GM18499 (cell line): ENCODE measurements around the gene MTIF2.
"Not testable (repeated sequence)": the region's sequence is repeated elsewhere in the genome, so short reads cannot be mapped to it uniquely, and the experiment has no call there.

Source experiments
- ATAC-seq: cut with Tn5 transposase; IDR thresholded peaks from one replicate; pipeline ENCODE4 v1.9.1; 2021; ENCODE audit warnings: moderate number of reproducible peaks; ENCODE audit not compliant: insufficient read depth, unreplicated experiment

Gene MTIF2

GRCh38 chr2:55204536-55204935, 64.5 kb downstream of the MTIF2 start:
- no peak for ATAC-seq

GRCh38 chr2:55200416-55200815, 68.6 kb downstream of the MTIF2 start:
- ATAC-seq: no peak

DNA sequence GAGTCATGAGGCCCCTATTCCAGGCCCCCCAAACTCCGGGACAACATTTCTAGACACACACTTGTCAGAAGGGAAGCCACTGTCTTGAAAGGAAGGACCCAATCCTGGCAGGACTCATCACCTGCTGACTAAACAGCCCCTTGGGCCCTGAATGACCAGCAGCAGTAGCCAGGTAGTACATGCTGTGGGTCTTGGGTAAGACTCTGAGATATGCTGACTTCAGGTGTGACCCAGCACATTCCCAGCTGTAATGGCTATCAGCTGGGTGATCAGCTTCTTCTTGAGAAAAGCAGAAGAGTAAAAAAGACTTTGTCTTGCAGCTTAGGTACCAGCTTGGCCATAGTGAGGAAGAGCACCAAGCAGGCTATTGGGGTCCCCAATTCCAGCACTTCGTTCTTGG, 72.5 kb downstream of the MTIF2 start:
- ATAC-seq: no peak

DNA sequence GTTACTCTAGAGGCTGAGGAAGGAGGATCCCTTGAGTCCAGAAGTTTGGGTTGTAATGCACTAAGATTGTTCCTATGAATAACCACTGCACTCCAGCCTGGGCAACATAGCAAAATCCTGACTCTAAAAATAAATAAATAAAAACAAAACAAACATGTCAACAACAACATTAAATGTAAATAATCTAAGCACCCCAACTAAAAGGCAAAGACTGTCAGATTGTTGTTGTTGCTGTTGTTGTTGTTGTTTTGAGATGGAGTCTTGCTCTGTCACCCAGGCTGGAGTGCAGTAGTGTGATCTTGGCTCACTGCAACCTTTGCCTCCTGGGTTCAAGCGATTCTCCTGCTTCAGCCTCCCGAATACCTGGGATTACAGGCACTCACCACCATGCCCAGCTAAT, 77.1 kb downstream of the MTIF2 start:
- ATAC-seq: not testable (repeated sequence)

GRCh38 chr2:55186837-55187236, 82.2 kb downstream of the MTIF2 start:
- not testable (repeated sequence) for ATAC-seq
